H9 (cell line): ENCODE measurements around the gene SFXN5. TPM values are rescaled to one million over a fixed set of nuclear protein-coding genes. Genes with fewer than 3 reads are reported as not detected.

Source experiments
- DNase-seq: peaks from one replicate; pipeline ENCODE4 v3.0.0-alpha.2; 2017
- H2AFZ ChIP-seq: one replicate; pipeline ENCODE4 v1.6.1; 2013; ENCODE audit warnings: mild to moderate bottlenecking, low read length, control low read depth, moderate library complexity
- H2AK5ac ChIP-seq: 2 replicates; pipeline ENCODE4 v1.6.1; 2013; ENCODE audit warnings: low read length, control low read depth, mixed read lengths; ENCODE audit not compliant: insufficient read length
- H2BK120ac ChIP-seq: one replicate; pipeline ENCODE4 v1.6.1; 2013; ENCODE audit warnings: low read depth, mild to moderate bottlenecking, low read length, control low read depth, inconsistent platforms; ENCODE audit not compliant: poor library complexity, severe bottlenecking
- H2BK12ac ChIP-seq: 2 replicates; pipeline ENCODE4 v1.6.1; 2013; ENCODE audit warnings: low read length, control low read depth, mixed read lengths, low read depth; ENCODE audit not compliant: insufficient read length
- H2BK15ac ChIP-seq: 2 replicates; pipeline ENCODE4 v1.6.1; 2013; ENCODE audit warnings: low read depth, low read length, control low read depth
- H2BK20ac ChIP-seq: one replicate; pipeline ENCODE4 v1.6.1; 2013; ENCODE audit warnings: low read depth, mild to moderate bottlenecking, low read length, control low read depth, inconsistent platforms; ENCODE audit not compliant: poor library complexity, severe bottlenecking
- H2BK5ac ChIP-seq: 2 replicates; pipeline ENCODE4 v1.6.1; 2013; ENCODE audit warnings: low read length, control low read depth, mixed read lengths; ENCODE audit not compliant: insufficient read length
- H3K14ac ChIP-seq: 2 replicates; pipeline ENCODE4 v1.6.1; 2013; ENCODE audit warnings: low read length, control low read depth; ENCODE audit not compliant: insufficient read depth
- H3K18ac ChIP-seq: 2 replicates; pipeline ENCODE4 v1.6.1; 2013; ENCODE audit warnings: low read depth, mild to moderate bottlenecking, mixed read lengths, low read length, control low read depth; ENCODE audit not compliant: insufficient read length
- H3K23ac ChIP-seq: 2 replicates; pipeline ENCODE4 v1.6.1; 2013; ENCODE audit warnings: low read length, control low read depth, mixed read lengths, low read depth; ENCODE audit not compliant: insufficient read length
- H3K23me2 ChIP-seq: 2 replicates; pipeline ENCODE4 v1.6.1; 2013; ENCODE audit warnings: low read depth, mild to moderate bottlenecking, mixed read lengths, low read length, control low read depth; ENCODE audit not compliant: insufficient read length, poor library complexity, severe bottlenecking
- H3K27ac ChIP-seq: 2 replicates; pipeline ENCODE4 v1.5.1; 2013; ENCODE audit warnings: low read length, control low read depth, mixed read lengths, low read depth; ENCODE audit not compliant: insufficient read length
- H3K27me3 ChIP-seq: 2 replicates; pipeline ENCODE4 v1.6.1; 2013; ENCODE audit warnings: low read length, control low read depth, inconsistent platforms; ENCODE audit not compliant: insufficient read depth
- H3K4ac ChIP-seq: 2 replicates; pipeline ENCODE4 v1.6.1; 2013; ENCODE audit warnings: low read depth, mild to moderate bottlenecking, control low read depth, inconsistent platforms, low read length, moderate library complexity
- H3K4me1 ChIP-seq: 2 replicates; pipeline ENCODE4 v1.6.1; 2013; ENCODE audit warnings: low read length, control low read depth, inconsistent platforms; ENCODE audit not compliant: insufficient read depth
- H3K4me2 ChIP-seq: 2 replicates; pipeline ENCODE4 v1.6.1; 2013; ENCODE audit warnings: low read length, control low read depth, mixed read lengths; ENCODE audit not compliant: insufficient read length, insufficient read depth
- H3K56ac ChIP-seq: 2 replicates; pipeline ENCODE4 v1.6.1; 2013; ENCODE audit warnings: low read depth, mild to moderate bottlenecking, mixed read lengths, low read length, control low read depth; ENCODE audit not compliant: insufficient read length
- H3K79me1 ChIP-seq: 2 replicates; pipeline ENCODE4 v1.6.1; 2013; ENCODE audit warnings: low read depth, mild to moderate bottlenecking, moderate library complexity, low read length, control low read depth, inconsistent platforms; ENCODE audit not compliant: insufficient read depth, poor library complexity, severe bottlenecking
- H3K79me2 ChIP-seq: 2 replicates; pipeline ENCODE4 v1.6.1; 2013; ENCODE audit warnings: low read length, control low read depth, inconsistent platforms; ENCODE audit not compliant: insufficient read depth
- H3K9ac ChIP-seq: 2 replicates; pipeline ENCODE4 v1.6.1; 2013; ENCODE audit warnings: low read length, control low read depth, mixed read lengths; ENCODE audit not compliant: insufficient read length; ENCODE audit errors: extremely low read depth
- H3K9me3 ChIP-seq: one replicate; pipeline ENCODE4 v1.6.1; 2013; ENCODE audit warnings: low read depth, low read length, inconsistent platforms; ENCODE audit not compliant: control insufficient read depth
- H3T11ph ChIP-seq: one replicate; pipeline ENCODE4 v1.6.1; 2013; ENCODE audit warnings: mild to moderate bottlenecking, low read length, control low read depth, inconsistent platforms
- H4K20me1 ChIP-seq: one replicate; pipeline ENCODE4 v1.6.1; 2013; ENCODE audit not compliant: control insufficient read depth, insufficient read length, insufficient read depth
- H4K5ac ChIP-seq: 2 replicates; pipeline ENCODE4 v1.6.1; 2013; ENCODE audit warnings: low read depth, mild to moderate bottlenecking, mixed read lengths, low read length, control low read depth; ENCODE audit not compliant: insufficient read length
- H4K8ac ChIP-seq: replicated peaks from 2 replicates; pipeline ENCODE4 v1.6.1; 2013; ENCODE audit warnings: low read length, control low read depth, mixed read lengths, low read depth; ENCODE audit not compliant: insufficient read length
- H4K91ac ChIP-seq: 2 replicates; pipeline ENCODE4 v1.6.1; 2013; ENCODE audit warnings: low read depth, mild to moderate bottlenecking, moderate library complexity, mixed read lengths, low read length, control low read depth; ENCODE audit not compliant: insufficient read length
- H3K27ac Mint-ChIP-seq, 3 experiments: 2 replicates in 2 of 3; 3 replicates in 1 of 3; pipeline ENCODE4 v1.8.0; 2020 to 2021; ENCODE audit warnings: mixed read lengths in 3 of 3, mild to moderate bottlenecking in 1 of 3, moderate library complexity in 1 of 3
- H3K27me3 Mint-ChIP-seq: 2 replicates; pipeline ENCODE4 v1.8.0; 2021; ENCODE audit warnings: low read depth, mild to moderate bottlenecking, moderate library complexity, mixed read lengths
- H3K36me3 Mint-ChIP-seq, 3 experiments: 2 replicates in 2 of 3; 3 replicates in 1 of 3; pipeline ENCODE4 v1.8.0; 2020 to 2021; ENCODE audit warnings: low read depth in 3 of 3, mixed read lengths in 3 of 3; ENCODE audit not compliant: insufficient read depth in 1 of 3
- H3K4me1 Mint-ChIP-seq, 2 experiments: 2 replicates each; pipeline ENCODE4 v1.8.0; 2020; ENCODE audit warnings: mixed read lengths in 2 of 2
- H3K4me3 Mint-ChIP-seq, 2 experiments: 2 replicates in 1 of 2; 3 replicates in 1 of 2; pipeline ENCODE4 v1.8.0; 2020 to 2021; ENCODE audit warnings: mild to moderate bottlenecking in 2 of 2, mixed read lengths in 2 of 2, moderate library complexity in 1 of 2
- H3K9me3 Mint-ChIP-seq, 2 experiments: 2 replicates in 1 of 2; 3 replicates in 1 of 2; pipeline ENCODE4 v1.8.0; 2020; ENCODE audit warnings: mild to moderate bottlenecking in 2 of 2, mixed read lengths in 2 of 2, moderate library complexity in 1 of 2
- WGBS: extraction: QIAGEN DNeasy Blood & Tissue Kit; methylation state at CpG from one replicate; pipeline ENCODE4 v1.1.7; 2013; ENCODE audit warnings: missing lambda C conversion rate, low lambda C conversion rate, mixed read lengths; ENCODE audit not compliant: insufficient read length; ENCODE audit errors: extremely low coverage; 5-methylcytosine and 5-hydroxymethylcytosine counted together
- total RNA-seq: library from RNA; stranded (reverse); gene quantifications from 2 replicates; pipeline ENCODE4 v1.2.1, GENCODE V29; 2021
- TF ChIP-seq, protein P1 (sequence below): fragments of 200-600 bp; sonication (generic); conservative IDR thresholded peaks from 3 replicates; pipeline ENCODE4 v1.8.0; 2021; ENCODE audit warnings: antibody characterized with exemption, mild to moderate bottlenecking

Gene SFXN5
- total RNA-seq, 1 experiment from 2014 or later = 30.9 TPM

DNA sequence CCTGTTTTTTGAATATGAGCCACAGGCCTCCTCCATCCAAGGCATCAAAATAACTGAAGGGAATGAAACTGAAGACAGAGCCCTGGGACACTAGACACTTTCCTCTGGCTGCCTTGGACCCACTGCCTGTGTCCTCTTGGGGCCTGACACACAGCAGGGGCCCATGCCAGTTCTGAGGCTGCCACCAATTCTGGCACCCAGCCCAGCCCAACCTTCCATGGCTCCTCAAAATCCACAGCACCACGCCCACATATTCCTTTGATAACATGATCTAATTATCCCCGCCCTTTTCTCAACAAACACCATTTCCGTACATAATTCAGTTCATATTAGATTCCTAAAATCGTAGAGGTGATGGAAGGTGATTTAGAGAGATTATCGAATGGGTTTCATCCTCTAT is 90.0 kb downstream of the SFXN5 start:
- DNase-seq = no peak
- H3K23me2 ChIP-seq = no peaks in the 10 kb centered on the region
- WGBS = 100% methylated on average over 4 of the region's 5 CpGs
- no peak overlapping the region for H3K27ac Mint-ChIP-seq
- no peak overlapping the region for H3K56ac ChIP-seq
- no peak overlapping the region for H3K18ac ChIP-seq
- no peaks in the 10 kb centered on the region for H3K9me3 Mint-ChIP-seq
- H3K4ac ChIP-seq = no peak overlapping the region
- no peak overlapping the region for H2BK120ac ChIP-seq
- H3K9ac ChIP-seq = no peak overlapping the region
- no peak overlapping the region for H4K91ac ChIP-seq
- H2AFZ ChIP-seq = no peak overlapping the region
- H3K4me3 Mint-ChIP-seq = no peak overlapping the region
- H4K8ac ChIP-seq = no peak overlapping the region
- H2BK15ac ChIP-seq = no peak overlapping the region
- H3K23ac ChIP-seq = no peak overlapping the region
- H4K5ac ChIP-seq = no peak overlapping the region
- peaks cover 9 to 13% of the 10 kb centered on the region in 2 experiments for H3K4me1 Mint-ChIP-seq
- peaks cover 3% of the 10 kb centered on the region; the same call in 1 of the 2 replicates for H3K4me1 ChIP-seq
- H3K4me2 ChIP-seq = no peak overlapping the region
- no peak overlapping the region for H3K14ac ChIP-seq
- H2AK5ac ChIP-seq = no peak overlapping the region
- H4K20me1 ChIP-seq = no peaks in the 10 kb centered on the region
- no peak overlapping the region for H2BK12ac ChIP-seq
- H3T11ph ChIP-seq = no peak overlapping the region
- H3K79me1 ChIP-seq = no peaks in the 10 kb centered on the region
- TF ChIP-seq, protein P1, sequence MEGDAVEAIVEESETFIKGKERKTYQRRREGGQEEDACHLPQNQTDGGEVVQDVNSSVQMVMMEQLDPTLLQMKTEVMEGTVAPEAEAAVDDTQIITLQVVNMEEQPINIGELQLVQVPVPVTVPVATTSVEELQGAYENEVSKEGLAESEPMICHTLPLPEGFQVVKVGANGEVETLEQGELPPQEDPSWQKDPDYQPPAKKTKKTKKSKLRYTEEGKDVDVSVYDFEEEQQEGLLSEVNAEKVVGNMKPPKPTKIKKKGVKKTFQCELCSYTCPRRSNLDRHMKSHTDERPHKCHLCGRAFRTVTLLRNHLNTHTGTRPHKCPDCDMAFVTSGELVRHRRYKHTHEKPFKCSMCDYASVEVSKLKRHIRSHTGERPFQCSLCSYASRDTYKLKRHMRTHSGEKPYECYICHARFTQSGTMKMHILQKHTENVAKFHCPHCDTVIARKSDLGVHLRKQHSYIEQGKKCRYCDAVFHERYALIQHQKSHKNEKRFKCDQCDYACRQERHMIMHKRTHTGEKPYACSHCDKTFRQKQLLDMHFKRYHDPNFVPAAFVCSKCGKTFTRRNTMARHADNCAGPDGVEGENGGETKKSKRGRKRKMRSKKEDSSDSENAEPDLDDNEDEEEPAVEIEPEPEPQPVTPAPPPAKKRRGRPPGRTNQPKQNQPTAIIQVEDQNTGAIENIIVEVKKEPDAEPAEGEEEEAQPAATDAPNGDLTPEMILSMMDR = no peak
- no peaks in the 10 kb centered on the region for H3K9me3 ChIP-seq
- H3K27ac ChIP-seq = no peak overlapping the region
- peaks cover 0 to 6% (median 0%) of the 10 kb centered on the region in 3 experiments; a peak in 4 of 7 replicates for H3K36me3 Mint-ChIP-seq
- no peak overlapping the region for H2BK20ac ChIP-seq
- no peaks in the 10 kb centered on the region for H3K27me3 Mint-ChIP-seq
- H3K27me3 ChIP-seq = no peaks in the 10 kb centered on the region
- no peak overlapping the region for H2BK5ac ChIP-seq
- H3K79me2 ChIP-seq = no peaks in the 10 kb centered on the region
